ENCODE data around the gene C2orf80. TPM values are rescaled to one million over a fixed set of nuclear protein-coding genes. Genes with fewer than 3 reads are reported as not detected.
"Not testable (repeated sequence)": the region's sequence is repeated elsewhere in the genome, so short reads cannot be mapped to it uniquely, and the experiment has no call there.

C2orf80 gene
- total RNA-seq, 1 donor from 2014 or later = not detected

DNA sequence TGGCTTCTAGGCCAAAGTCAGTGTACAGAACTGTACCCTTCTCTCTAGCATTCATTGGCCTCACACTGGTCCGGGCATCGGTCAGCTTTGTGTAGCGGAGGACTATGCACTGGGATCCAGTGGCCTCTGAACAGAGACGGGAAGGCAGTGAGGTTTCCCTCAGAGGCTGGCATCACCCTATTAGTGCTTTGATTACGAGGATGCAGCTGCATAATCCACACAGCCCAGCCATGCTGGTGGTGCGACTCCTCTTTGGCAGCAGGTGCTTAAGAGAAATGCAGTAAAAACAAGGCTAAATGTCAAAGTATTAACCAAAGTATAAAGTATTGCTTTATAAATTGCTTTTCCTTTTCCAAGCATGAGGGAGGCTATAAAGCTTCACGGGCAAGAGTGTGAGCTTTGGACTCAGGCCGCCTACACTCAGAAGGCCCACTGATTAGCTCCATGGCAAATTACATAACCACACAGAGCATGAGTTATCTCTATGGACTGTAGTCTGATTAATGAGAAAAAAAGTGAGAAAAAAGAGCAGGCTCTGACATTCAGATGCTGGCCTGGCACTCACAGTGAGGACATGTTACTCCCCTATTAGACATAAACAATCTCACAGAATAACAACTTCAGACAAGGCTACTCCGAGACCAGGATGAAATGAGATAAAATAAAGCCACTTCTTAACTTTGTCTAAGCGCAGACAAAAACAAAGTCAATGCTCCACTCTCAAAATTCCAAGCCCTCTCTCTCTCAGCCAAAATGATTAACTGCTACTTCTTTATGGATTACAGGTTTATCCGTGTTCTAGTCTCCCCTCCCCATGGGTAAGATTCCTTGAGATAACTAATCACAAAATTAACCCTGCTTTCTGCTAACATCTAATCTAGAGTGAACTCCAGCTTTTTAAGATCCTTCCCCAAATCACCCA is 53.8 kb downstream of the C2orf80 start:
- no peak for DNase-seq (ENCODE audit: low spot score)

DNA sequence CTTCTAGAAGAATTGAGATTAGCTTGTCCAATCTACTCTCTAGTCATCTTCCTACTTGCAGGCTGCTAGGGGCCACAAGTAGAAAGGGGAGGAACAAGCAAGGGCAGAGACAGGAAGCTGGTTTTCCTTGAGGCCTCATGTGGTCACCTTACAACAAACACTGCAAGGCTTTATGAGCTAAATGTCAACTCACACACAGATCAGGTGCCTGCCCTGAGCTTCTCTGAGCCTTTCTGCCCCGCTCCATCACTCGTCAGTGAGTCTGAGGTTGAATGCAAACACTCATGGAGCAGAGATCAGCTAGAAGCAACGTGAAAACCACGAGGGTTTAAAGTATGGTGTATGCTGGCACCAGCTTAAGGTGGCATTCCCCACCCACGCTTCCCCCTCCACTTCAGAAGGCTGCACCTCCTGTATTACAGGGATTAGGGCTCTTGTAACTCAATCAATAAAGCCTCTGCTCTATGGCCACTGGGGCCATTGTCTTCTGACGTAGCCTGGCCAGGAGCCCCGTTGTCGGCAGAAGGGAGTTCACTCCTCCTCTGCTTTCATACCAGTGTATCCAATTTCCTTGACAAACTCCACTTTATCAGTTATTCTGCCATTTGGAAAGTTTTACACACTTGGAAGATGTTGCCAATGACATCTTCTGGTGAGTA is 54.8 kb downstream of the C2orf80 start:
- no peak for DNase-seq (ENCODE audit: low spot score)

DNA sequence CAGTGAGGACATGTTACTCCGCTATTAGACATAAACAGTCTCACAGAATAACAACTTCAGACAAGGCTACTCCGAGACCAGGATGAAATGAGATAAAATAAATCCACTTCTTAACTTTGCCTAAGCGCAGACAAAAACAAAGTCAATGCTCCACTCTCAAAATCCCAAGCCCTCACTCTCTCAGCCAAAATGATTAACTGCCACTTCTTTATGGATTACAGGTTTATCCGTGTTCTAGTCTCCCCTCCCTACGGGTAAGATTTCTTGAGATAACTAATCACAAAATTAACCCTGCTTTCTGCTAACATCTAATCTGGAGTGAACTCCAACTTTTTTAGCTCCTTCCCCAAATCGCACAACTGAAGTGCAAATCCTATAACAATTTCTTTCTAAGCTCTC is 59.1 kb downstream of the C2orf80 start:
- DNase-seq (ENCODE audit: low spot score) = no peak

DNA sequence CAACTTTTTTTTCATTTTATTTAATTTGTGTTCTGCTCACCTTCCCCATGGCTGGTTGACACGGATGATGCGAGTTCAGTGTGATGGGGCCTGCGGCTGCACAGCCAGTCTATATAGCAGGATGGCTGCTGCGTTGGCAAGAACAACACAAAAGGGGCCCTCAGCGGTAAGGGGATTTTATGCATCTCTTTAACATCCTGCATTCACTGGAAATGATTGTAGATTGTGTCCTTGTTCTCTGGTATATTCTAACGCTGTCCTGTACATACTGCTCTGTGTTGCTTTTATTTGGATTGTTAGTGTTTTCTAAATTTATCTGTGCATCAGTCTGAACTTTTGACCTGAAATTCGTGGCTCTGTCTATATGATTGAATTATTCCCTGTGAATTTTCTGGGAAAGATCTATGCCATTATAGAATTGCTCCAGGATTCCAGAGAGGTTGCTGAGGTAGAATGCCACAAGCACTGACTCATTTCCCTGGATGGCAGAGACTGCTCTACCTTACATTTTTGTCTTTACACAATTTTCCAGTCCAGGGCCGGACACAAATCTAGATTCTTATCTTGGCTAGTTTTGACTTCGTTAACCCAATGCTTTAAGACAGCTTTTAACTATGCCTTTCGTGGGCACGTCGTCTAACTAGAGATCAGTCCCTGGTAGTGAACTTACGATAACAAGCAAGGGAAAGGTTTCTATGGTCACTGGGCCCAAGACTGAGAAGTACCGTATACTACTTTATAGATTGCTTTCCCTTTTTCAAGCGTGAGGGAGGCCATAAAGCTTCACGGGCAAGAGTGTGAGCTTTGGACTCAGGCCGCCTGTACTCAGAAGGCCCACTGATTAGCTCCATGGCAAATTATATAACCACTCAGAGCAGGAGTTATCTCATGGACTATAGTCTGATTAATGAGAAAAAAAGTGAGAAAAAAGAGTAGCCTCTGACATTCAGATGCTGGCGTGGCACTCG is 59.8 kb downstream of the C2orf80 start, which contains the start of gene CRYGC:
TSS of gene CRYGC (minus strand) at position 85 of the 968 bp plus-strand sequence. CDS start at position 49, 36 bp downstream.
- no peak for DNase-seq (ENCODE audit: low spot score)

DNA sequence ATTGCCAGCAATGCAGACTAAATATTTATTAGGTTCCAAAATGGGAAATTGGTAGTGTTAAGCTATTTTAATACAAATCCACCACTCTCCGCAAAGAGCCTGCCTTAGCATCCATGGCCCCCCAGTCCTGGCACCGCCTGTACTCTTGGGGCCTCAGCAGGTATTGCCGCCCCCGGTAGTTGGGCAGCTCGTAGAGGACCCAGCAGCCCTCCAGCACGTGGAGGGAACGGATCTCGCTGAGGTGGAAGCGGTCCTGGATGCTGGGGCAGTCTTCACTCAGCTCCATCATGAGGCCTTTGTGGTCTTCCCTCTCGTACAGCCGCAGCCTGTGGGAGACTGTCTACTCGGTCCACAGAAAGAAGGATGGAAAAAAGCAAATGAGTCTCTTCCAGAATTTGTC is 61.7 kb downstream of the C2orf80 start:
- no peak for DNase-seq (ENCODE audit: low spot score)

DNA sequence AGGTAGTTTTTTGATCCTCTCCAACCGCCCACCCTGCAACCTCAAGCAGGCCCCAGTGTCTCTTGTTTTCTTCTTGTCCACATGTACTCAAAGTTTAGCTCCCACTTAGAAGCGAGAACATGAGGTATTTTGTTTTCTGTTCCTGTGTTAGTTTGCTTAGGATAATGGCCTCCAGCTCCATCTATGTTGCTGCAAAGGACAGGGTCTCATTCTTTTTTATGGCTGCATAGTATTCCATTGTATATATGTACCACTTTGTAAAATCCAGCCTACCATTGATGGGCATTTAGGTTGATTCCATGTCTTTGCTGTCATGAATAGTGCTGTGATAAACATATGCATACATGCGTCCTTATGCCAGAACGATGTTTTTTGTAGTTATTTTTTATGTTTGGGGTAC is 62.7 kb downstream of the C2orf80 start:
- DNase-seq (ENCODE audit: low spot score) = no peak

DNA sequence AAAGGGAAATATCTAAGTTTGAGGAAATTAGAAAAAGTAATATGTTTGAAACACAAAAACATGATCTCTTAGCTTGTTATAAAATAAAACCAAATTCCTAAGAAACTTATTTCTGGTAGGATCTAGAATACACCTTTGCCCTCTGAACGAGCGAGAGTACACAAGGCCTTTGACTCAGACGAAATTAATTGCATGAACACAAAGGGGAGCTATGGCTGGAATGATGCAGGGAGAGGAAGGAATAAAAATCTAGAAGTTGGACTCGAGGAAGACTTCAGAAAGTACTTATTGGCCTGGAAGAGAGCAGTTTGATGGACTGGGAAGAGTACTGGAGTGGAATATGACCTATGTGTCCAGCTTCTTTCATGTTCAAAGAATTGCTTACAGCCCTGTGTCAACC is 64.6 kb downstream of the C2orf80 start:
- no peak for DNase-seq (ENCODE audit: low spot score)

DNA sequence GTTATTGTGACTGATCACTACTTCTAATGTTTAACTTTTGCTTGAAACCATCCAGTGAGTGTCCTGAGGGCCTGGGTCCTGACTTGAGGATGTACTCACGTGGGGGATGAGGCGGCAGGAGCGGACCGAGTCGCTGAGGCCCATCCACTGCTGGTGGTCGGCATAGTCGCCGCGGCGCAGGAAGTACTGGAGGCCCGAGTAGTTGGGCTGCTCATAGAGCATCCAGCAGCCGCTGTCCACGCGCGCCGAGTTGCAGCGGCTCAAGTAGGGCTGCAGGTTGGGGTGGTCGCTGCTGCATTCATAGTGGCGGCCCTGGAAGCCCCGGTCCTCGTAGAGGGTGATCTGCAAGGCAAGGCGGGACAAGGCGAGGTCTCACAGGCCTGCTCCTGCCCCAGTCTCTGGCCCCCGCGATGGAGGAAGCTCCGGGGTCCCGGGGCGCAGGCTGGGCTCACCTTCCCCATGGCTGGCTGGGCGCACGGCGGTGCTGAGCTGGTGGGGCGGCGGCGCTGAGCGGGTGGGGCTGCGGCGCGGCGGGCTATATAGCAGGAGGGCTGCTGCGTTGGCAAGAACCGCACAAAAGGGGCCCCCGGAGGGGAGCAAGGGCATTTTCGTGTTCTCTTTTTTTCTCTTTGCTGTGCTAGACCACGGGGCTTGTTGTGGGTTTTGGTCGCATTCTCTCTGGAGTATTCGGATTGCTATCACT is 65.7 kb downstream of the C2orf80 start, which contains the start of gene CRYGD:
TSS of gene CRYGD (minus strand) at position 512 of the 703 bp plus-strand sequence. CDS start at position 461, 51 bp downstream.
- not testable (repeated sequence) for DNase-seq (ENCODE audit: low spot score)

DNA sequence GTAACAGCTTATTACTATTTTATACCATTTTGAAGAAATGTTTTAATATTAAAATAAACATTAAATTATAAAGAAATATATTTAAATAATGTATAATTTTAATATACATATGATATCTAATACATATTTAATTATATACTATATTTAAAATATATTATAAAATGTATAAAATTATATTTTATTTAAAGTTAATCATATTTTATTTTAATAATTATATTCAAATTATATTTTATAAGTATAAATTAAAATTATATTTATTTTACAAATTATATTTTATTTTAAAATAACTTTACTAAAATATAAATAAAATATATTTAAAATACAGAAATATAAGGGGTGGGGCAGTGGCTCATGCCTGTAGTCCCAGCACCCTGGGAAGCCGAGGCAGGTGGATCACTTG is 67.6 kb downstream of the C2orf80 start:
- DNase-seq (ENCODE audit: low spot score) = no peak

DNA sequence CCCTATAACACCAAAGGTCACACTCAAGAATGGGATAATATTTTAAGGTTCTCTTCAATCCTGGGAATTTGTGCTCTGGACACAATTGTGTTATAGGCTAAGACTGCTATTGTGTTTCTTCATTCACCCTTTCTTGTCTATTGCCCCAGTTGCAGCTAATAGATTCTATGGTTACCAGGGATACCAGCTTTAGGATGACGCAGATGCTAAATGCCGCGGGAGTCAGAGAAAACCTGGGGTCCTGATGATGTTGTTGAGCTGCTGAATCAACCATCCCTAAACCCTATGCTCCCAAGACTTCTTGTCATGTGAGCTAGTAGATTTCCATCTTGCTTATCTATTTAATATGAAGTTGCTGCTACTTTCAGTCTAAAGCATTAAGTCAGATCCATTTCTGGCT is 70.9 kb downstream of the C2orf80 start:
- no peak for DNase-seq (ENCODE audit: low spot score)

DNA sequence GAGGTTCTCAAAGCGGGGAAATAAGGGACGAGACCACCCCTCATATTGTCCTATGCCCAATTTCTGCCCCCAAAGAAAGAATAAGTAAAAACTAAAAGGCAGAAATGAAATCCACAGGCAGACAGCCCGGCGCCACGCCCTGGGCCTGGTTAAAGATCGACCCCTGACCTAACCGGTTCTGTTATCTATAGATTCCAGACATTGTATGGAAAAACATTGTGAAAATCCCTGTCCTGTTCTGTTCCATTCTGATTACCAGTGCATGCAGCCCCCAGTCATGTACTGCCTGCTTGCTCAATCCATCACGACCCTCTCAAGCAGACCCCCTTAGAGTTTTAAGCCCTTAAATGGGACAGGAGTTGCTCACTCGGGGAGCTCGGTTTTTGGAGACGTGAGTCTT is 72.4 kb downstream of the C2orf80 start:
- DNase-seq (ENCODE audit: low spot score) = not testable (repeated sequence)

Other genes with a start within 250 kb of the C2orf80 start
- gene PLEKHM3, start 164.5 kb downstream of the C2orf80 start, total RNA-seq = 15.6 TPM
- gene CRYGD, start 65.5 kb downstream of the C2orf80 start, total RNA-seq = not detected
- not detected for gene CRYGC, start 60.2 kb downstream of the C2orf80 start, total RNA-seq
- not detected for gene CRYGB, start 43.9 kb downstream of the C2orf80 start, total RNA-seq
- gene CRYGA, start 26.4 kb downstream of the C2orf80 start, total RNA-seq = not detected
- gene IDH1, start 65.0 kb upstream of the C2orf80 start, total RNA-seq = 126 TPM
- 29.6 TPM for gene PIKFYVE, start 76.2 kb upstream of the C2orf80 start, total RNA-seq
- gene PTH2R, start 216.8 kb upstream of the C2orf80 start, total RNA-seq = not detected

All from mesenteric fat pad (tissue), 1 donor.